Activated CD8-positive, alpha-beta memory T cell treated with anti-CD3 and anti-CD28 coated beads for 24 hours (primary cell): Measurements from ENCODE around the gene NPHP4.
A peak's percentile ranks its signal among the peaks of the same experiment; 100 is the strongest.

ENCODE experiments used
- DNase-seq: peaks from one replicate; pipeline ENCODE4 v3.0.0-alpha.2; 2020

NPHP4 gene

DNA sequence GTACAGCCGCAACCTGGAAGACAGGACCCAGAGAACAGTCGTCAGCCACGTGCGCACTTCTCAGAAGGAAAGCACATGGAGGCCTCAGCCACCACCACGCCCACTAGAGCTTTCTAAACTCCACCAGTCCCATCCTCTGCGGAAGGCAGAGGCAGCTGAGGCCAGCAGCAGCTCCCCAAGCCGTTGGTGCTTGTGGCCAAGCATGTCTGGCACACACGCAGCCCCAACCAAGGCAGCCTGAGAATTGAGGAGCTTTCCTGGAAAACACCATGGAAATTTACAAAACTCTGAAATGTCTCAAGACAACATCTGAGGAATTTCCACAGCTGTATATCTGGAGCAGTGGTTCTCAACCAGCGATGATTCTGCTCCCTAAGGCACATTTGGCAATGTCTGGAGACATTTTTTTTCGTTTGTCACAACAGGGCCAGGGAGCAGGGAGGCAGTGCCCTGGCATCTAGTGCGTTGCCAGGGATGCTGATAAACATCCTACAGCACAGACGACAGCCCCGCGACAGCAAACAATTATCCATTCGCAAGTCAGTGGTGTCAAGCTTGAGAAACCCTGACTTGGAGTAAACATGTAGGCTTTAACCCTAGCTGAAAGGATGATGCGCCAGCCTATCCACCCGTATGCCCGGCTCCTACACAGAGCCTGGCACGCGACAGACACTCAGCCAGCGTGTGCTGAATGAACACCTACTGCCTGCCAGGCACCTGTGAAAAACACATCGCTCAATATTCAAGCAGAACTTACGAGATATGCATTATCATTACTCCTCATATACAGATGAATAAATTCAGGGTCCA, 24.7 kb downstream of the NPHP4 start:
- DNase-seq = no peak

DNA sequence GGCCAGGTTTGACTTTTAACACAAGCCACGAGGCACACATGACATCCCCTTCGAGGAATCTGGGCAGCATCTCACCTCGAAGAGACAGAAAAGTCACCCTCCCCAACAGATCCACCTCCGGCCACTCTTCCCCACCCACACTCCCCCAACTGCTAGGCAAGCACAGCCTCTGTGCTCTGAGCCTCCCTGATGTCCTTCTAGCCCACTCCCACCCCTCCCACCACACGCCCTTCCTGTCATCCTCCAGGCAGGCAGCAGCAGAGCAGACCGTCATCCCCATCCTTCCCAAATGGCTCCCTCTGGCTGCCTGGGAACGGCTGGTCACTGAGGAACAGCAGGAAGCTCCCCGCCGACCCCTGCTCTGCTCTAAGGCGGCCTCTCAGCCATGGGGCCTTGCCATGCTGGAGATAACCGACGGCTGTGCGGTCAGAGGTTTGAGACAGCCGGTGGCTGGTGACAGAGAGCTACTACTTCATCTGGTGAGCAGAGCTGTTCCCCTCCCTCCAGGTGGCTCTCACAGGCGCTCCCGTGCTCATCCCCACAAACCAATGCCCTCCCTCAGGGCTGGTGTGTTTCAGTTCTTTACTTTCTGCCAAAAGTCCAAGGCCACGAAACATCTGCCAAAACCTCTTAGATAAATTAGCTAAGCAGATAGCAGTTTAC, 25.6 kb downstream of the NPHP4 start:
- no peak for DNase-seq

DNA sequence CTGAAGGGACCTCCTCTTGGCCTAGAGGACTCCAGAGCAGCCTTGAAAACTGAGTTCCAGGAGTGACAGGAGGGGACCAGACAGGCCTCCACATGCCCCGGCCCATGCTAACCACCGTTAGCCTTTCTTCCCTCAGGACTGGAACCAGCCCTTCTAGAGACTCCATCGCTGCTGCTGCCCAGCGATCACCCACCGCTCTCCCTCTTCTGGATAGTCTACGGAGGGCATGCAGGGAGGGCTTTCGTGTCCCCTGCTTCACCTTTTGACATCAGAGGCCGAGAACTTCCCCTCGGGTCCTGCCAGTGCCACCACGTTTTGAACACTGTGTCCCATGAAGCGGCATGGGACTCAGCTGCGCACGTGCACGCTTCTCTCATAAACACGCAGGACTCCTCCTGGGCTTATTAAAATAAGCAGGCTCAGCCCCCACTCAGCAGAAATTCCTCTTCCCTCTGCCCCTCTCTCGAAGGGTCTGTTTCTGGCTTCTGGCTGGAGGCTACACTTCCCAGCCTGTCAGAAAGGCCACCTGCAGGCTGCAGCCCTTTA, 26.6 kb downstream of the NPHP4 start:
- DNase-seq = no peak

DNA sequence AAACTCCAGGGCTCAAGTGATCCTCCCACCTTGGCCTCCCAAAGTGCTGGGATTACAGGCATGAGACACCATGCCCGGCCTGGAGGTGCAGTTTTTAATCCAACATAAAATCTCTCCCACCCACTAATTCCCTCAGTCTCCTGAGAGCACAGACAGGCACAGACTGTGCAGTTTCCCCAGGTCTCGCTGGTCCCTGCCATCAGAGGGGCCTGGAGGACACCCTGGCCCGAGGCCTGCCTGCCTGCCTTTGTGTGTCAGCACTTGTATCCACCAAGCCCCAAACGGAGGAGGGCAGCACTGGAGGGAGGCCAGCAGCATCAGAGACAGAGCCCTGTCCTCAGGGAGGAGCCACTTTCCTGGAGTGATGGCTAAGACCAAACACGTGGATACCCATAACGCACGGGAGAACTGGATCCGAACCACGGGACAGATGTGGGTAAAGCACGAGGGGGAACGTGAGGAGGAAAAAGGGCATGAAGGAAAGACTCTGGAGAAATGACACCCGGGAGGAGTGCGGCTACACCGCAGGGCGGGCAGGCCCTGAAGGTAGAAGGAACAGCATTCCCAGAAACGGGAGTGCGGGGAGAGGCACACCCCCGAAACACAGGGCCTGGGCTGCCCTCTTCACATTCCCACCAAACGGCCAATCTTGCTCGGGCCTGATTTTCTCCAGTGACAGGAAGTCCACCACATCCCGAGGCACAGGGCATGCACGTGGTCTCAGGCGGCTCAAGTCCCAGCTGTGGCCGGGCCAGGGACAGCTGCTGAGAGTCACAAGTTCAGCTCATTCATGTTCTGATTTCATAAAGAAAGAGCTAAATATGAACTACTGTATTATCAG, 29.7 kb downstream of the NPHP4 start:
- DNase-seq = no peak

DNA sequence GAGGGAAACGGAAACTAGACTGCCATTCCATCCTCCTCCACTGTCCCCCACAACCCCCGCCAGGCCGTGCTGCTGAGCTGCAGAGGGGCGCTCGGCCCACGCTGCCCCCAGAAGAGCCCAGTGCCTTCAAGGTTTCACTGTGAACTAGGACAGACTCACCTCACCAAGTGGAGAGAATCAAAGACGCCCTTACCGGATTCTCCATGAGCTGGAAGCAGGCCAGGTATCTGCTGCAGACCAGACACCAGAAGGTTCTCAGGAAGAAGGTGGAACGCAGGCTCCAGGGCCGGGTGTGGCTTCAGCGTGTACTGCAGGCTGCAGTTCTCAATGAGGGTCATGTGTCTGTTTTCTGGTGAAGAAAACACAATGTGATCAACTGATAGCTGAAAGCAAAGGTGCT, 30.6 kb downstream of the NPHP4 start:
- DNase-seq = no peak

DNA sequence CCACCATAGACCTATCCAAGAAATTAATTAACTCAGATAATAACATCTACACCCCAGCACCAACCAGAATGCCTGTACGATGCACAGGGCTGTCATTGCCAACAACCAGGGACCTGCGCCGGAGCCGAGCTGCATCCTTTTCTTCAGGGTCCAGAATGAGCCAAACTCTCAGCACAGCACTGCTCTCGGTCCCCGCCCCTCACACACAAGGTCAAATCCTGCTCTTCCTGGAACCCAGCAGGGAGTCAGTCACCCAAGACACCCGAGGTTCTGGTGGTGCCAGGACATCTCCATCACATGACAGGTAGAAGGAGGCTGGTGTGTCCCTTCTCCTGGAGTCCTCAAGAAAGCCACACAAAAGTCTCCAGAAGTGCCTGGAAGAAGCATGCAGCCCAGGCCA, 31.9 kb downstream of the NPHP4 start:
- no peak for DNase-seq

DNA sequence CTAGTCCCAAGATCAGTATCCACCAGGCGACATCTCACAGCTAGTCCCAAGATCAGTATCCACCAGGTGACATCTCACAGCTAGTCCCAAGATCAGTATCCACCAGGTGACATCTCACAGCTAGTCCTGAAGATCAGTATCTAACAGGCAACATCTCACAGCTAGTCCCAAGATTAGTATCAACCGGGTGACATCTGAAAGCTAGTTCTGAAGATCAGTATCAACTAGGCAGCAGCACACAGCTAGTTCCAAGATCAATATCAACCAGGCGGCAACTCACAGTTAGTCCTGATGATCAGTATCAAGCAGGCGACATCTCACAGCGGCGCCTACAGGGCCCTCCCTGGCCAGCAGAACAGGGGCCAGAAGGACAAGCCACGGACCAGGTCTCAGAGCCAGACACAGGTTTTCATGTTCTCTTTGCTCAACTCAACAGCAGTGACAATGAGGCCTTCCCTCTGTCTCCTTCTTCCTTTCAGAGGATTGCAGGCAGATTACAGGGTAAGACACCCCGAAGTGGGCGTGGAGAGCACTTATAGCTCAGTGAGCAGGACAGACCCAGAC, 32.5 kb downstream of the NPHP4 start:
- DNase-seq = no peak

DNA sequence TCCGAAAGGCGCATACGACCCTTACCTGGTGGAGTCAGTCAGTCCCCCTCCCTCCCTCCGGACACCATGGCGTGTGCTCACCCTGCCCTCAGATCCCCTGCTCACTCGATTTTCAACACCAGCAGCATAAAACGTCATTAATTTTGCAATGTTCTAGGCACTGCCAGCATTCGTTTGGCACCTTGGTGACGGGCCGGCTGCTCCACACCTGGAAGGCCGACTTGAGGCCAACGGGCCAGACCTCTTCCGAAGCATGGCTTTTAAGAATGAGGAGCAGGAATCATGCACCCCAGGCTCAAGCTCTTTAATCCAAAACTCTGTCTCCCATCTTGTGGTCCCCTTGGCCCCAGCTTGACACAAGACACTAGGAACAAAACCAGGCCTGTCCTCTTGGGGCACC, 33.1 kb downstream of the NPHP4 start:
- DNase-seq = no peak

DNA sequence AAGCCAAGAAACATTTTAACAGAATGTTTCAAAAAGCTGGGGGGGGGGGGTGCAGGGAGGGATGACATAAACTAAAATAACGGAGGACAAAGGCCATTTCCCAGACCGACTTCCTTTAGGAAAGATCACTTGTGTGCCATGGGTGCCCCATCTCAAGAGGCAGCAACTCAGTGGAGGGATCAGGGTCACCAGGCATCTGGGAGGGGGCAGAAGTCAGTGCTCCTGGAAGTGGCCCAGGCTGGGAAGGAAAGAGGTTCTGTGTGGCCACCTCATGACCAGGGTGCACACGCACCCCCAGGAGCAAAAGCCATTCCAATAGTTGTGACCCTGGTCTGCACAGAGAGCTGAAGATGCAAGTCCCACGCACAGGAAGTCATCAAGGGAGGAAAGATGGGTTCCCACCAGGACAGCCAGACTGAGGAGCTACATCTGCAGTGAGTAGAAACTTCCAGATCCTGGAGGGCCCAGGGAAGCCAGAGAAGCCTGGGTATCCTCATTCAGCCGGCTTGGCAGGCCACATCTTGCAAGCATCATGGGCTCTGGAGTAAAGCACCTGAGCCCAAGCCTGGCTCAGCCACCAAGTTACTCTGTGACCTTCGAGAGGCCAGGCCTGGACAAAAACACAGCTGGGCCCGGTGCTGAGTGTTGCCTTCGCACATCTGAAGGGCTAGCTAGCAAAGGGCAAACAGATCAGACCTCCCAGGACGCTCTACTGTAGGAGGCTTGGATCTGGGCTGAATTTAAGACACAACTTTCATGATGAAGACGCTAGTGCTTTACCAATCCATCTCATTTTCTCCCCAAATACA, 36.0 kb downstream of the NPHP4 start:
- no peak for DNase-seq

DNA sequence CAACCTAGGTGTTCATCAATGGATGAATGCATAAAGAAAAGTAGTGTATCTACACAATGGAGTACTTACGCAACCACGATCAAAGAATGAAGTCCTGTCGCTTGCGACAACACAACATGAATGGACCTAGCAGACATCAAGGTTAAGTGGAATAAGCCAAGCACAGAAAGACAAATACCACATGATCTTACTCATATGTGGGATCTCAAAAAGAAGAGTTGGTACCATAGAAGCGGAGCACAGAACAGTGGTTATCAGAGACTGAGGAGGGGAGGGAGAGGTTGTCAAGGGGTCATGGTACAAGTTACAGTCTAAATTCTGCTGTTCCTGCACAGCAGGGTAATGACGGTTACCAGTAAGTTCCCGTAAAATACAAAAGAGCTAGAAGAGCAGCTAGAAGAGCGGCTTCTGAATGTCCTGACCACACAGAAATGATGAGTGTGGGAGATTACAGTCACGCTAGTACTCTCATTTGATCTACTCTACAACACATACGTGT, 36.7 kb downstream of the NPHP4 start:
- DNase-seq = no peak

DNA sequence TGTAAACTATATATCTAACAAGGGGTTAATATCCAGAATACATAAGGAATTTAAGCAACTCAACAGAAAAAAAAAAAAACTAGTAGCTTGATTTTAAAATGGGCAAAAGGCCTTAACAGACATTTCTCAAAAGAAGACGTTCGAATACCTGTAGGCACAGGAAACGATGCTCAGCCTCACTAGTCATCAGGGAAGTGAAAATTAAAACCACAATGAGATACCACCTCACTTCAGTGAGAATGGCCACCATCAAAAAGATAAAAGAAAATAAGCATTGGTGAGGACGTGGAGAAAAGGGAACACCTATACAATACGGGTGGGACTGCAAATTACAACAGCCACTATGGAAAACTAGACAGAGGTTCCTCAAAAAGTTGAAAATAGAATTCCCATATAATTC, 37.3 kb downstream of the NPHP4 start:
- no peak for DNase-seq

DNA sequence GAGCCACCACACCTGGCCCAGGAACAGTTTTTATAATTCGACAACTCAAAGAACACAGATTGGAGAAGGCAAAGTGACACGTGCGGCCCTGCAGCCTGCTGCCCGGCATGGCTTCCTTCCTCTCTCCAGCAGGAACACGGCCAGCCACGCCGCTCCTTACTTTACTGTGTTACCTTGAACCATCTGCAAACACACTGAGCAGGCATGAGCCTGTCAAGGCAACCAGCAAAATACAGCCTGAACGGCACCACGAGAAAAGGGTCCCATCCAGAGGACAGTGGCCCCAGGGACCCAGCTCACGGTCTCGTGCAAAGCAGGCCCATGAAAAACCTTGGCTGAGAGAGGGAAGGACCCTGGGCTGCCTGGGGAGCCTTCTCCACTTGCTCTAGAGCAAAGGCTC, 38.8 kb downstream of the NPHP4 start:
- no peak for DNase-seq

DNA sequence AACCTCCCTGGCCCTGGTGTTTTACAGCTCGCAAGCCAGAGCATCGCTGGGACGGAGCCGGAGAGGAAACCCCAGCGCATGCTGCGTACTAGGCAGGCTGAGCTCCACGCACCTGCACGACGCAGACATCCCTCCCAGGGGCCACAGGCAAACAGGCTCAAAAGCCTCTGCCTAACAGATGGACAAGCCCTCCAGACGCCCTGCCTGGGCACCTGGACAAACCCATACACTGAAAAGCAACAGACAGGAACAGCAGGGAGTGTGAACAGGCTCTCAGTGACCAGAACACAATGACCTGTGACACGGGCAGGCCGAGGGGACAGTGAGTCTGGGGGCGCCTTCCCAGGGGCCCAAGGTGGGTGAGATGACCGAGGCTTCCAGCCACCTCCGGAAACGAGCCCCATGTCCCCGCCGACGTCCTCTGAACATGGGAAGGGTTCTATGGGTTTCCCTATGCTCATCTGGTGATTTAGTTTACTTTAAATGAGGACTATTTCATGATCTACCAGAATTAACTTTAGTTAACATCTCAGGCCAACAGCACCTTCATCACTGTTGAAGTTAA, 40.3 kb downstream of the NPHP4 start:
- DNase-seq = no peak

DNA sequence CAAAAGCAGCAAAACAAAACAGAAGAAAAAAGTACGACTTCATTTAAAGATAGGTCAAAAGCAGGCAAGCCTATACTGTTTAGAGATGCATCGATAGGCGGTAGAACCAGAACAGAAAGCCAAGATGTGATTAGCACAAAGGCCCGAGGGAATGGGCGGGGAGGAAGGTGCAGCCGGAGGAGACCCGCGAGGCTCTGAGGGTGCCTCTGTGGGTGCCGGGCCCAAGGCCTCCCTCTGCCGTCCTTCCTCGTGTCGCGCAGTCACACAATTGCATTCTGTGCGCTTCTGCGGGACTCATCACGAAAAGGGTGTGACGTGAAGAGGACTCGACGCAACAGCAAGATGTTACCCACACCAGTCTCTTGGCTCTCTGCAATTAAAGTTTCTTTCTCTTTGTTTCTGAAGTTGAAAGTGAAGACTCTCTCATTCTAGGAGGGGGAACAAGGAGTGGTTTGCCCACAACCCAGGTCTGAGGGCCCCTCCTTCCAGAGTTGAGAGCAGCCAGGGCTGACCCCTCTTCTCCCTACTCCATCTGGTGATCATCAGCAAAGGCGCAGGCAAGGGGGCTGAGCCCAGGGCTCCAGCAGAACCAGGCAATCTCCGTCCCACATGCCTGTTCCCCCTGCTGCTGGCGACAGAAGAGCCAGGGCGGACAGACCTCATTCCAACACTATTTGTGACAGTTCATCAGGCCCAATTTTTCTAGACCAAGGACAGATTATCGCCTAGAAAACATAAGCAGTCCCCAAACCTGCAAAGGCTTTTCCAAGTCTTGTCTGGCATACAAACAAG, 41.0 kb downstream of the NPHP4 start:
- no peak for DNase-seq

DNA sequence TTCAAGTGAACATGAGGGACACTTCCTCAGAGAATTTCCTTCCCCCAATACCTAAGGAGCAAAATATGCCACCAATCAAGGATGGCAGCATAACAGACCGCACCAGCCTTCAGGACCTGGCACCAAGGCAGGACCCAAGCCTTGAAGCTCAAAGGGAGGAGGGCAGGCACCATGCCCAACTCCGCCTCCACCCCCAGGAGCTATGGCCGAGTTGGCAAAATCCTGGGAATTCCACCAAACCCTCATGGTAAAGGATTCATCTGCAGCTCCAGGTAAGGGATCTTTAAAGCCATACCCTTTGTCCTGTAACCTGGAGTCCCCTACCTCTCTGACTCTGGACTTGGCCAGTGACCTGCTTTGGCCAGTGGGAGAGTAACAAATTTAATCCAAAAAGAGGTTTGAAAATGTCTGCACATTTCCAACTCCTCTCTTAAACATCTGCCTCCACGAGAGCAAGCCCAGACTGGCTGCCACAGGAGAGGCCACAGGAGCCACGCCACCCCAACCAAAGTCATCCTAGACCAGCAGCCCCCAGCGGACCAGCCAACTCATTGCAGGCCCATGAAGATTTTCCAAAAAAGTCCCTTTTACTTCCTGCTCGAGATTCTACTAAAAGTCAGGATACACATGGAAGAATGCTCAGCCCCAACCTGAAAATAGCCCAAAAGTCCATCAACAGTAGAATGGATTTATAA, 41.9 kb downstream of the NPHP4 start:
- no peak for DNase-seq

DNA sequence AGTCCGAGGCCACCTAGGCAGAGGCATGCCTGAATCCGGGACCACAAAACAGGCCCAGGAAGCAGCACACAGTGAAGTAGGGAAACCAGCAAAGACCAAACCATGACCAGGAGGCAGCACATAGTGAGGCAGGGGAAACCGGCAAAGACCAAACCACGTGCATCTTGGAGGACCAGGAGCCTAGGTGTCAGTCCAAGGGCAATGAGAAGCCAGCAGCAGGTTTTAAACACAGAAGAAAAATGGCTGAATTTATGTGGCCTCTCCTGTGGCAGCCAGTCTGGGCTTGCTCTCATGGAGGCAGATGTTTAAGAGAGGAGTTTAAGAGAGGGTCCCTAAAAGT, 42.5 kb downstream of the NPHP4 start:
- DNase-seq = no peak

DNA sequence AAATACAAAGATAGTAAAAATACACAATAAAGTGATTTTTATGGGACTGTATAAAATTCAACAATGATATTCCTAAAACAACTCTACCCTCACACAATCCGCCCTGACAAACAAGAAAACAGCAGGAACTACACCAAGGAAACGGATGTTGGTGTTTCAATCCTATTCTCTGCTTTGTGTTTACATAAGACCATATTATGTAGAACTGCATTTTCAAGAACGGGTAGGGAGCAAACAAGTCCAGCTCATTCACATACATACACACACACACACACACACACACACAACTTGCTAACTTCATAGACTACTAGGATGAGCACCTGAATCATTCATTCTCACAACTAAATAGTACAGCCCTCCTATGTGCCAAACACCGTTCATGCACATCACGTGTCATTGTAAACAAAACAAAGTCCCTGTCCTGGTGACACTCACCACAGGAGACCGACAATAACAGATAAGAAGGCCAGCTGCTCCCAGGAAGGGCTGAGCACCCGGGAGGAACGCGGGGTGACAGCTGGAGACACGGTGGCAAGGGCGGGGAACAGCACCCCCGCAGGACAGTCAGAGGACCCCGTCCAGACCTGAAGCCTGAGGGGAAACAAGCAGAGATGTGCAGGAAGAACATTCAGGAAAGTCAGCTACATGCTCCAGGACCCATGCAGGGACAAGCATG, 43.0 kb downstream of the NPHP4 start:
- no peak for DNase-seq

DNA sequence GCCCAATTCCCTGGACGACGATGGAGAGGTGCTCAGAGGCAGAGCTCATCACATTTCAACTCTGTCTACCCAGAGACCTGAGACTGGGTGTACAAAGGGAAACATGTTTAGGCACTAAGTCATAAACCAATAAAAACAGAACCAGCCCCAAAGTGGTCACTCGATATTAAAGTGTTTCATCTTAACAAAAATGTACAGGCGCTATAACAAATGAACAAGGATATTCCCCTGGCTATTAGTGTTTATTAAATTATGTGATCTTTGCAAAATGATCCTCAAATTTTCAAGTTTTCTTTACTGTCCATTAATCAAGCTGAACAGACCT, 43.6 kb downstream of the NPHP4 start:
- DNase-seq = no peak

DNA sequence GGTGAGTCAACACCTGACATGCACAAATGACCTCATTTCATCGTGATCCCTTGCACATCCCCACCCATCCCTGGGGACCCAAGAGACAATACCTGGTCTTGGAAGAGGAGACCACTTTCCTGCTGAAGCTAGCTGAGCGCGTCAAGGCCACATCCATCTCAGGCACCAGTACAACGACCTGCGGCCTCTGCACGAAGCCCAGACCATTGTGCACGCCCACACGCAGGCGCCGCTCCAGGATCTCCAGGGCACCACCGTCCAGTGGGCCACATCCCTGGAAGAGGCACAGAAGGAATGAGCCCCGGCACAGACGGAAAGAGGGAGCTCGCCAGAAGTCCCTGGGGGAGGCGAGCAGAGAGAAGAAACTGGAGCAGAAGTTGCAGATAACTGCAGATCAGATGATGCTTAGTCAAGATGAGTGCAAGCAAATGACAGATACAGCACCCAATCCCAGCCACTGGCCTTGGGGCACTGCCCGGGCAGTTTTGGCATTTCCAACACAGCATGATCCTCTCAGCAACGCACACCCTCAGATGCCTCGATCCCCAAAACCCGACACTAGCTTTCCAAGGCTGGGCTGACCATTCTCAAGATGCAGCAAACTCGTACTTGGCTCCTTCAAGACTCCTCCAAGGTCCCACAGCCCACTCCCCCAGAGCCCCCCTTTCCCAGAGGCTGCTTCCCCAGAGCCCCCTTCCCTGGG, 44.1 kb downstream of the NPHP4 start:
- peak; percentile 28 for DNase-seq
